AG09319 (cell line): ENCODE measurements around the gene EPB41L2.

Source experiments
- DNase-seq: peaks from one replicate; pipeline ENCODE4 v3.0.0-alpha.2; 2010; ENCODE audit warnings: low read depth; ENCODE audit errors: extremely low read depth
- CTCF ChIP-seq: IDR thresholded peaks from 2 replicates; pipeline ENCODE4 v1.5.1; 2011; ENCODE audit warnings: low read depth, mild to moderate bottlenecking, inconsistent platforms, low read length, moderate library complexity

The EPB41L2 gene

GRCh38 chr6:131061041-131061750 is 1.8 kb downstream of the EPB41L2 start:
- no peak for DNase-seq
- TF ChIP-seq CTCF, result no peak

- no peak for TF ChIP-seq CTCF
- no peak for DNase-seq
Measured at GRCh38 chr6:131060311-131060710, 2.7 kb downstream of the EPB41L2 start.

- peak; percentile 9; the same call in 1 of the 2 replicates for TF ChIP-seq CTCF
- DNase-seq, result no peak
Measured at GRCh38 chr6:131059486-131059885, 3.6 kb downstream of the EPB41L2 start.

- TF ChIP-seq CTCF, result no peak
- DNase-seq, result no peak
Measured at GRCh38 chr6:131058236-131058635, 4.8 kb downstream of the EPB41L2 start.

GRCh38 chr6:131054392-131055250 is 8.4 kb downstream of the EPB41L2 start:
- DNase-seq, result no peak
- TF ChIP-seq CTCF, result no peak

- TF ChIP-seq CTCF, result no peak
- DNase-seq, result no peak
Measured at GRCh38 chr6:131053546-131054240, 9.4 kb downstream of the EPB41L2 start.
